A549 (cell line): ENCODE measurements around the gene OR10A3.

Source experiments
- BHLHE40 ChIP-seq: IDR thresholded peaks from 2 replicates; pipeline ENCODE4 v1.6.1; 2012; ENCODE audit warnings: low read depth, low read length, inconsistent platforms
- CEBPB ChIP-seq, 2 experiments: fragments of >200 bp in 1 of 2; sonication (Bioruptor Twin) in 1 of 2; formaldehyde crosslinking in 1 of 2; IDR thresholded peaks; 2 replicates each; pipeline ENCODE4 v1.6.1; 2012 to 2016
- CHD2 ChIP-seq: fragments of 150-350 bp; IDR thresholded peaks from 2 replicates; pipeline ENCODE4 v1.6.1; 2014; ENCODE audit warnings: low read length; ENCODE audit not compliant: partially characterized antibody
- CTCF ChIP-seq: fragments of >200 bp; sonication (Bioruptor Twin); formaldehyde crosslinking; IDR thresholded peaks from 3 replicates; pipeline ENCODE4 v1.5.1; 2016
- EP300 ChIP-seq, 2 experiments: fragments of >200 bp; sonication (Bioruptor Twin); formaldehyde crosslinking; IDR thresholded peaks; 2 replicates in 1 of 2; 3 replicates in 1 of 2; pipeline ENCODE4 v1.6.1; 2016 to 2017
- ESRRA ChIP-seq: fragments of 150-350 bp; IDR thresholded peaks from 2 replicates; pipeline ENCODE4 v1.6.1; 2014; ENCODE audit warnings: mild to moderate bottlenecking, low read length, borderline replicate concordance
- KDM1A ChIP-seq: fragments of 200-600 bp; sonication (generic); IDR thresholded peaks from 2 replicates; pipeline ENCODE4 v1.6.1; 2016; ENCODE audit warnings: low read depth, mild to moderate bottlenecking
- MAFK ChIP-seq: fragments of 450-650 bp; IDR thresholded peaks from 2 replicates; pipeline ENCODE4 v1.6.1; 2014; ENCODE audit not compliant: partially characterized antibody
- PBX3 ChIP-seq: IDR thresholded peaks from 2 replicates; pipeline ENCODE4 v1.6.1; 2012
- PHF8 ChIP-seq: fragments of 200-600 bp; sonication (generic); IDR thresholded peaks from 2 replicates; pipeline ENCODE4 v1.6.1; 2016; ENCODE audit warnings: low read depth, mild to moderate bottlenecking, antibody characterized with exemption, moderate library complexity, borderline replicate concordance
- POLR2A ChIP-seq: IDR thresholded peaks from 2 replicates; pipeline ENCODE4 v1.6.1; 2012; ENCODE audit warnings: mild to moderate bottlenecking, low read length
- POLR2AphosphoS2 ChIP-seq: conservative IDR thresholded peaks from 2 replicates; pipeline ENCODE4 v1.6.1; 2012; ENCODE audit warnings: low read length, improper control_type of control experiment, inconsistent platforms
- TP53 ChIP-seq: fragments of 250-450 bp; sonication (Bioruptor Pico); IDR thresholded peaks from 2 replicates; pipeline ENCODE4 v1.5.0; 2021; ENCODE audit warnings: mild to moderate bottlenecking, moderate library complexity
- ZSCAN20 ChIP-seq: fragments of 250-450 bp; sonication (Bioruptor Pico); IDR thresholded peaks from 2 replicates; pipeline ENCODE4 v1.8.0; 2022; ENCODE audit warnings: mild to moderate bottlenecking, moderate library complexity

DNA sequence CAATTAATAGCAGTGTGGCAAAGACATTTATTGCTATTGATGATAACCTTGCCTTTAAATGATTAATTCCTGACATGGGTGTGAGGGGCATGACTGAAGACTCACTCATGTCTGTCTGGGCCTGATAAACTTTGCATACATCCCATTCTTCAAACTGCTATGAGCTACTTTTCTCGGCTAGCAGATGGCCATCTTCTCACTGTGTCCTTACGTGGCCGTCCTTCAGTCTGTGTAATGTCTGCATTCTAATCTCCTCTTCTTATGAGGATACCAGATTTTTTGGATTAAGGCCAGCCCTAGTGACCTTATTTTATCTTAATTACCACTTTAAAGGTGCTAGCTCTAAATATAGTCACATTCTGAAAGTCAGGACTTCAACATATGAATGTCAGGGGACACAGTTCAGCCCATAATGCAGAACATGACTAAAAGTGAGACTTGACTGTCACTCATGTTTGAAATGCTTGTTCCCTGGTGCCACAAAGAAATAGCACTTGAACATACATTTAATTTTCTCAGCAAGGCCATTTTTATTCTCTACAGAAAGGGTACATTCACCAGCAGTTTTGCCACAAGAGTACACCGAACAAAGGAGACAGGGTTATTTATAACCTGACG lies 42.7 kb downstream of the OR10A3 start:
- TF ChIP-seq EP300 (IDR thresholded peaks at IDR 0.05): no peak
- no peak for TF ChIP-seq CHD2
- TF ChIP-seq CEBPB (IDR thresholded peaks at IDR 0.05): no peak
- TF ChIP-seq PHF8: no peak
- no peak for TF ChIP-seq ESRRA
- TF ChIP-seq BHLHE40: no peak
- no peak for TF ChIP-seq KDM1A
- TF ChIP-seq CTCF: no peak
- no peak for TF ChIP-seq POLR2AphosphoS2
- TF ChIP-seq MAFK: no peak
- no peak for TF ChIP-seq ZSCAN20 (CRISPR knock-in tag)
- TF ChIP-seq POLR2A: no peak
- no peak for TF ChIP-seq PBX3
- TF ChIP-seq TP53 (CRISPR knock-in tag): no peak
